OCI-LY1 (cell line): Measurements from ENCODE around the gene MYH7.

Experiments used
- H2AFZ ChIP-seq: fragments of 200-600 bp; sonication (generic), shearing (Covaris generic); 2 replicates; pipeline ENCODE4 v1.6.0; 2014; ENCODE audit warnings: antibody characterized with exemption, mild to moderate bottlenecking, low read length
- H3F3A ChIP-seq: fragments of 200-600 bp; sonication (generic), shearing (Covaris generic); 2 replicates; pipeline ENCODE4 v1.6.0; 2014; ENCODE audit warnings: mild to moderate bottlenecking, antibody characterized with exemption, low read length, moderate library complexity; ENCODE audit not compliant: insufficient read depth
- H3K27ac ChIP-seq: fragments of 200-600 bp; sonication (generic); 2 replicates; pipeline ENCODE4 v1.5.1; 2014; ENCODE audit warnings: low read length, mixed run types, mild to moderate bottlenecking, low read depth; ENCODE audit not compliant: poor library complexity, severe bottlenecking
- H3K27me3 ChIP-seq: fragments of 200-600 bp; sonication (generic); 2 replicates; pipeline ENCODE4 v1.6.0; 2014; ENCODE audit warnings: antibody characterized with exemption, mild to moderate bottlenecking, low read length, moderate library complexity; ENCODE audit not compliant: insufficient read depth
- H3K36me3 ChIP-seq: fragments of 200-600 bp; sonication (generic); 2 replicates; pipeline ENCODE4 v1.6.1; 2014; ENCODE audit warnings: mild to moderate bottlenecking, antibody characterized with exemption, low read length, moderate library complexity, mixed read lengths; ENCODE audit not compliant: insufficient read depth
- H3K4me1 ChIP-seq: fragments of 200-600 bp; sonication (generic); 2 replicates; pipeline ENCODE4 v1.5.1; 2014; ENCODE audit warnings: mild to moderate bottlenecking, low read length, moderate library complexity; ENCODE audit not compliant: insufficient read depth, severe bottlenecking
- H3K4me2 ChIP-seq: fragments of 200-600 bp; sonication (generic), shearing (Covaris generic); 2 replicates; pipeline ENCODE4 v1.6.1; 2014; ENCODE audit warnings: low read length
- H3K4me3 ChIP-seq: fragments of 200-600 bp; sonication (generic); 2 replicates; pipeline ENCODE4 v1.5.1; 2014; ENCODE audit warnings: low read length, low read depth, mild to moderate bottlenecking, mixed read lengths; ENCODE audit not compliant: poor library complexity, severe bottlenecking
- H3K79me2 ChIP-seq: fragments of 200-600 bp; shearing (Covaris generic); 2 replicates; pipeline ENCODE4 v1.6.1; 2016; ENCODE audit warnings: mixed run types, low read length, mixed read lengths; ENCODE audit not compliant: insufficient read depth
- H3K9ac ChIP-seq: fragments of 200-600 bp; sonication (generic), shearing (Covaris generic); 2 replicates; pipeline ENCODE4 v1.6.1; 2014; ENCODE audit warnings: mild to moderate bottlenecking, low read length, mixed read lengths
- H3K9me2 ChIP-seq: fragments of 200-600 bp; sonication (generic), shearing (Covaris generic); 2 replicates; pipeline ENCODE4 v1.6.1; 2014; ENCODE audit warnings: low read depth, mild to moderate bottlenecking, low read length, mixed read lengths
- H3K9me3 ChIP-seq: fragments of 200-600 bp; shearing (Covaris generic); 2 replicates; pipeline ENCODE4 v1.6.1; 2014; ENCODE audit warnings: low read length, mixed read lengths
- H4K20me1 ChIP-seq: fragments of 200-600 bp; sonication (generic), shearing (Covaris generic); 2 replicates; pipeline ENCODE4 v1.6.0; 2016; ENCODE audit warnings: mild to moderate bottlenecking, low read length; ENCODE audit not compliant: insufficient read depth
- EZH2 ChIP-seq: fragments of 200-600 bp; sonication (generic), shearing (Covaris generic); IDR thresholded peaks from 2 replicates; pipeline ENCODE4 v1.8.0; 2017; ENCODE audit warnings: borderline replicate concordance, mixed run types, mild to moderate bottlenecking, antibody characterized with exemption, low read length, moderate library complexity, mixed read lengths
- TF ChIP-seq, protein P1 (sequence below): fragments of 200-600 bp; sonication (generic), shearing (Covaris generic); IDR thresholded peaks from 2 replicates; pipeline ENCODE4 v1.5.1; 2017; ENCODE audit warnings: mild to moderate bottlenecking, antibody characterized with exemption, low read length, moderate library complexity, mixed read lengths

The MYH7 gene

DNA sequence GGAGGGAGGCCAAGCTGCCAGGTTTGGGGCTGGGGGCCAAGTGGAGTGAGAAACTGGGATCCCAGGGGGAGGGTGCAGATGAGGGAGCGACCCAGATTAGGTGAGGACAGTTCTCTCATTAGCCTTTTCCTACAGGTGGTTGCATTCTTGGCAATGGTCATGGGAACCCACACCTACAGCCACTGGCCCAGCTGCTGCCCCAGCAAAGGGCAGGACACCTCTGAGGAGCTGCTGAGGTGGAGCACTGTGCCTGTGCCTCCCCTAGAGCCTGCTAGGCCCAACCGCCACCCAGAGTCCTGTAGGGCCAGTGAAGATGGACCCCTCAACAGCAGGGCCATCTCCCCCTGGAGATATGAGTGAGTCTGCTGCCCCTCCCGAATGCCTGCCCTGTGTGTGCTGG lies 62.4 kb downstream of the MYH7 start:
- Histone ChIP-seq H4K20me1 (no peaks in the 10 kb centered on the region), H2AFZ (no peak overlapping the region), H3K9me2 (no peaks in the 10 kb centered on the region), H3K9ac (no peak overlapping the region), H3K27ac (no peak overlapping the region), H3K4me2 (no peak overlapping the region), H3K4me1 (no peaks in the 10 kb centered on the region), H3K27me3 (no peaks in the 10 kb centered on the region; the same call in 1 of the 2 replicates), H3K36me3 (no peaks in the 10 kb centered on the region), H3K4me3 (no peak overlapping the region), H3K9me3 (no peaks in the 10 kb centered on the region), H3F3A (no peaks in the 10 kb centered on the region), H3K79me2 (no peaks in the 10 kb centered on the region)
- TF ChIP-seq, protein P1, sequence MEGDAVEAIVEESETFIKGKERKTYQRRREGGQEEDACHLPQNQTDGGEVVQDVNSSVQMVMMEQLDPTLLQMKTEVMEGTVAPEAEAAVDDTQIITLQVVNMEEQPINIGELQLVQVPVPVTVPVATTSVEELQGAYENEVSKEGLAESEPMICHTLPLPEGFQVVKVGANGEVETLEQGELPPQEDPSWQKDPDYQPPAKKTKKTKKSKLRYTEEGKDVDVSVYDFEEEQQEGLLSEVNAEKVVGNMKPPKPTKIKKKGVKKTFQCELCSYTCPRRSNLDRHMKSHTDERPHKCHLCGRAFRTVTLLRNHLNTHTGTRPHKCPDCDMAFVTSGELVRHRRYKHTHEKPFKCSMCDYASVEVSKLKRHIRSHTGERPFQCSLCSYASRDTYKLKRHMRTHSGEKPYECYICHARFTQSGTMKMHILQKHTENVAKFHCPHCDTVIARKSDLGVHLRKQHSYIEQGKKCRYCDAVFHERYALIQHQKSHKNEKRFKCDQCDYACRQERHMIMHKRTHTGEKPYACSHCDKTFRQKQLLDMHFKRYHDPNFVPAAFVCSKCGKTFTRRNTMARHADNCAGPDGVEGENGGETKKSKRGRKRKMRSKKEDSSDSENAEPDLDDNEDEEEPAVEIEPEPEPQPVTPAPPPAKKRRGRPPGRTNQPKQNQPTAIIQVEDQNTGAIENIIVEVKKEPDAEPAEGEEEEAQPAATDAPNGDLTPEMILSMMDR = no peak
- no peak for TF ChIP-seq EZH2

DNA sequence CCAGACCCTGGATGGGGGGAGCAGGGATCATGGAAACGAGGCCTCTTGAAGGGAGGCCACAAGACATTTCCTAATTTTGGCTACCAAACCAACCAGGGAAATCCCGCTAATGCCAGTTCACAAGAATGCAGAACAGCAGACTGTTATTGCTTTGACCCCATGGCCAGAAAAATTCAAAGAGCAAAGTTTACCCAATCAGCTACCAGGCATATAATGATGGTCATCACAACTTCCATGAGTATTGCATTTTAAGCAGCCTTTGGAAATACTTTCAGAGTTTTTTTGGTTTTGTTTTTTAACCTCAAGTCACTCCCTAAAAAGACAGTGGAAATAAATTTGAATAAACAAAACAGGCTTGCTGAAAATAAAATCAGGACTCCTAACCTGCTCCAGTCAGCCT lies 63.0 kb downstream of the MYH7 start, which contains the start of gene IL25:
IL25 (plus strand) TSS at position 301 of the 400 bp plus-strand sequence.
- Histone ChIP-seq H3K4me1 (no peaks in the 10 kb centered on the region), H3K79me2 (no peaks in the 10 kb centered on the region), H3K27ac (no peak within 1 kb of the TSS), H3K4me3 (no peak within 1 kb of the TSS), H3K9me2 (no peaks in the 10 kb centered on the region), H2AFZ (no peak within 1 kb of the TSS), H3F3A (no peaks in the 10 kb centered on the region), H3K4me2 (no peak within 1 kb of the TSS), H4K20me1 (no peaks in the 10 kb centered on the region), H3K9me3 (no peaks in the 10 kb centered on the region), H3K36me3 (no peaks in the 10 kb centered on the region), H3K27me3 (no peaks in the 10 kb centered on the region; the same call in 1 of the 2 replicates), H3K9ac (no peak within 1 kb of the TSS)
- no peak for TF ChIP-seq EZH2
- TF ChIP-seq, protein P1 = no peak

DNA sequence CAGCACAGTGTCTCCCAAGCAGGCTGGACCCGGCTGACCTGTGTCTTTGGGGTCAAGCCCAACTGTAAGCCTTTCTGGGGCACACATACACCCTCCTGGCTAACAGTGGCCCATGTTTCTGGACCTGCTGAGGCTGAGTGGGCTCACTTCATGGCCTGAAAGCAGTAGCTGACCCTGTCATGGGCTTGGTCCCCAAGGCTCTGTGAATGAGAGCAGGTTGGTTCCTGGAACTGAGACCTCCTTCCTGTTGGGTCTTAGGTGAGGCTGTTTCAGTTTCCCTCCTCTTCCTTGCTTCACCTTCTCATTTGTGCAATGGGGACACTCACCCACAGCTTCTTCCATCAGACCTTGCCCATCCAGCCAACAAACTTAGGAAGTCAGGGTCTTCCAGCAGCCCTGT lies 63.6 kb downstream of the MYH7 start:
- Histone ChIP-seq H3K4me3 (no peak overlapping the region), H3K9me3 (no peaks in the 10 kb centered on the region), H3K9me2 (no peaks in the 10 kb centered on the region), H3K9ac (no peak overlapping the region), H3K4me1 (no peaks in the 10 kb centered on the region), H3K4me2 (no peak overlapping the region), H2AFZ (no peak overlapping the region), H3F3A (no peaks in the 10 kb centered on the region), H3K36me3 (no peaks in the 10 kb centered on the region), H3K27me3 (no peaks in the 10 kb centered on the region), H3K79me2 (no peaks in the 10 kb centered on the region), H3K27ac (no peak overlapping the region), H4K20me1 (no peaks in the 10 kb centered on the region)
- no peak for TF ChIP-seq EZH2
- TF ChIP-seq, protein P1 = no peak
